ENCODE data around the gene STXBP2. TPM values are rescaled to one million over a fixed set of nuclear protein-coding genes. Genes with fewer than 3 reads are reported as not detected.

The STXBP2 gene
- total and polyA plus RNA-seq, 9 of the 15 experiments (the other 6 are each of a cell fraction or from before 2014, with no cell fraction given), result 2.5 to 163 (median 71.3) TPM

DNA sequence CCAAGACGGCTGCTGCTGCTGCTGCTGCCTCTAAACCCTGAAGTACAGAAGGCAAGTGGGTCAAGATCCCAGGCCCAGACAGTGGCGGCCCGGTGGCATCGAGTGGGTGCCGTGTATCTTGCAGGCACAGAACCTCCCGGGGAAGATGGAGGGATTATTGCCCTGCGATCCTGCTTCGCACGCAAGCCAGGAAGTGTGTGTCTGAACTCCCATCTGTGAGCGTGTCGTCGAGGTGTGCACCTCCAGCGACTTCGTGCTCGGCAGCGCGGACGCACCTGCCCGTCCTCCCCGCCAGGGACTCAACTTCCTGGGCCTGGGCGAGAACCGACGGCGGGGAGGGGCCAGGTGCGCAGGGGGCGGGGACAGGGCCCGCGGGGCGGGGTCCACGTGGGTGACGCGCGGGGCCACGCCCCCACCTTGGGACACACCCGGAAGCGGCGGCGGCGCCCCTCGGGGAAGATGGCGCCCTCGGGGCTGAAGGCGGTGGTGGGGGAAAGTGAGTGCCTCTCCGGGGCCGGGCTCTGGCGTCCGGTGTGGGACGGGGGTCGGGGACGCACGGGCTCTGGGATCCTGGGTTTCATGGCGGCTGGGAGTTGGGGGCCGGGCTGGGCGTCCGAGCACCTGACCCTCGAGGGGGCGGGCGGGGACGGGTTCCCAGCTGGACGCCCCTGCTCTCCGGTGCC, at the start of gene STXBP2 (continued):
- TF ChIP-seq, protein P1, sequence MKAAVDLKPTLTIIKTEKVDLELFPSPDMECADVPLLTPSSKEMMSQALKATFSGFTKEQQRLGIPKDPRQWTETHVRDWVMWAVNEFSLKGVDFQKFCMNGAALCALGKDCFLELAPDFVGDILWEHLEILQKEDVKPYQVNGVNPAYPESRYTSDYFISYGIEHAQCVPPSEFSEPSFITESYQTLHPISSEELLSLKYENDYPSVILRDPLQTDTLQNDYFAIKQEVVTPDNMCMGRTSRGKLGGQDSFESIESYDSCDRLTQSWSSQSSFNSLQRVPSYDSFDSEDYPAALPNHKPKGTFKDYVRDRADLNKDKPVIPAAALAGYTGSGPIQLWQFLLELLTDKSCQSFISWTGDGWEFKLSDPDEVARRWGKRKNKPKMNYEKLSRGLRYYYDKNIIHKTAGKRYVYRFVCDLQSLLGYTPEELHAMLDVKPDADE (conservative IDR thresholded peaks at IDR 0.05; ENCODE audit: control insufficient read depth, low read depth, low read length), result no peak; the same call in 1 of the 2 replicates
- TF ChIP-seq GTF2E2 (tag; IDR thresholded peaks at IDR 0.05), result 0 out of 2 replicates have a peak, but pooled peaks have one; percentile 83
- peak; percentile 77 for TF ChIP-seq CREM (IDR thresholded peaks at IDR 0.05; ENCODE audit: low read depth)
- TF ChIP-seq PHF8 (IDR thresholded peaks at IDR 0.05; ENCODE audit: borderline replicate concordance, low read length), result peak; percentile 68; the same call in 1 of the 2 replicates
- TF ChIP-seq PHF20 (IDR thresholded peaks at IDR 0.05; ENCODE audit: partially characterized antibody), result peak; percentile 57

DNA sequence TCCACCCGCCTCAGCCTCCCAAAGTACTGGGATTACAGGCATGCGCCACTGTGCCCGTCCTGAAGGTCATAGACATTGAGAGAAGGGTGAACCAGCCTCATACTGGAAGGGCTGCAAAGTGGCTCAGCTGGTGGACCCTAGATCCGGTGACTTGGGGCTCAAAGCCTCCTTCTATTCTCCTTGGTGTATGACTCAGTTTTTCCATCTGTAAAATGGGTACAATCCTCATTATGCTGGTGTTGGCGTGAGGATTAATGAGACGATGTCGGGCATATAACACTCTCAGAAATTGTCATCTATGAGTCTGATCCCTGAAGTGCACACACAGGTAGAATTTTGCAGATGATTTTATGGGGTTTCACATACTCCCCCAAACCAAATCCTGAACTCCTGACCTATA, 47.1 kb upstream of the STXBP2 start:
- 28% methylated on average over 7 of the region's 7 CpGs for WGBS (ENCODE audit: insufficient coverage, low coverage, missing lambda C conversion rate)
- DNase-seq (ENCODE audit: extremely low read depth in 1 of 4, low spot score in 3 of 4) (no peak), ATAC-seq (no peak), FAIRE-seq (no peak)
- ChIA-PET CTCF (ENCODE audit: low intra/inter-chr PET ratio) (no interaction called here), POLR2A (no interaction called here)
- Histone ChIP-seq H4K20me1 (replicated peaks; ENCODE audit: control insufficient read depth, insufficient read depth, low read length) (no peaks in the 10 kb centered on the region), H3K9ac (ENCODE audit: insufficient read depth in 1 of 2, low read depth in 2 of 2, low read length in 2 of 2) (no peak overlapping the region), H3K9me1 (ENCODE audit: control insufficient read depth, insufficient read depth, low read length) (no peaks in the 10 kb centered on the region), H3K27ac (ENCODE audit: extremely low read depth, low read depth, low read length) (no peak overlapping the region), H3K4me1 (replicated peaks in 1 of 2; ENCODE audit: control insufficient read depth in 2 of 2, insufficient read depth in 2 of 2, low read length in 2 of 2) (peaks cover 0 to 9% of the 10 kb centered on the region in 2 experiments; a peak in 2 of 5 replicates), H3K4me3 (no peak overlapping the region), H3K36me3 (ENCODE audit: control insufficient read depth, insufficient read depth, low read length) (no peaks in the 10 kb centered on the region), H3K27me3 (ENCODE audit: control insufficient read depth in 2 of 2, insufficient read depth in 2 of 2, low read length in 2 of 2) (peaks cover 6 to 30% of the 10 kb centered on the region in 2 experiments; a peak in 3 of 5 replicates), H2AFZ (ENCODE audit: low read depth, low read length) (no peak overlapping the region), H3K4me2 (ENCODE audit: insufficient read depth, low read length) (no peak overlapping the region), H3K9me3 (replicated peaks; ENCODE audit: control insufficient read depth, insufficient read depth, low read depth, low read length) (no peaks in the 10 kb centered on the region), H3K79me2 (ENCODE audit: control insufficient read depth, insufficient read depth, low read length) (no peaks in the 10 kb centered on the region)
- intact Hi-C loops (cut with micrococcal nuclease) (no loop called here), in situ Hi-C loops (cut with MboI) (loop anchor here (5.0 kb wide), 1 partner anchor 87 kb away; the partner anchor contains the start of gene MCEMP1)
- no TSS peak for BruUV-seq (replicated peaks)
- TF ChIP-seq ZNF77 (CRISPR knock-in tag; IDR thresholded peaks at IDR 0.05) (no peak), L3MBTL2 (IDR thresholded peaks at IDR 0.05) (no peak), BCOR (IDR thresholded peaks at IDR 0.05) (peak; percentile 91), RAD51 (IDR thresholded peaks at IDR 0.05; ENCODE audit: borderline replicate concordance, low read depth) (no peak), TRIM24 (IDR thresholded peaks at IDR 0.05) (no peak), RBM25 (IDR thresholded peaks at IDR 0.05; ENCODE audit: low read depth, low read length, severe bottlenecking) (peak; percentile 78), ZNF212 (CRISPR knock-in tag; IDR thresholded peaks at IDR 0.05) (no peak), SPI1 (IDR thresholded peaks at IDR 0.05; ENCODE audit: borderline replicate concordance, low read depth, low read length) (no peak), SMARCA4 (IDR thresholded peaks at IDR 0.05) (no peak), HDAC2 (IDR thresholded peaks at IDR 0.05) (0 out of 2 replicates have a peak, but pooled peaks have one; percentile 42), ZNF444 (CRISPR knock-in tag; IDR thresholded peaks at IDR 0.05) (no peak), KDM1A (IDR thresholded peaks at IDR 0.05) (peak; percentile 27 to 55; a peak in 2 of 4 replicates), CHD4 (IDR thresholded peaks at IDR 0.05; ENCODE audit: insufficient read depth, insufficient replicate concordance, low read depth, low read length, poor library complexity, severe bottlenecking) (peak; percentile 77)
- TF ChIP-seq, protein P2, sequence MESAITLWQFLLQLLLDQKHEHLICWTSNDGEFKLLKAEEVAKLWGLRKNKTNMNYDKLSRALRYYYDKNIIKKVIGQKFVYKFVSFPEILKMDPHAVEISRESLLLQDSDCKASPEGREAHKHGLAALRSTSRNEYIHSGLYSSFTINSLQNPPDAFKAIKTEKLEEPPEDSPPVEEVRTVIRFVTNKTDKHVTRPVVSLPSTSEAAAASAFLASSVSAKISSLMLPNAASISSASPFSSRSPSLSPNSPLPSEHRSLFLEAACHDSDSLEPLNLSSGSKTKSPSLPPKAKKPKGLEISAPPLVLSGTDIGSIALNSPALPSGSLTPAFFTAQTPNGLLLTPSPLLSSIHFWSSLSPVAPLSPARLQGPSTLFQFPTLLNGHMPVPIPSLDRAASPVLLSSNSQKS (CRISPR knock-in tag; IDR thresholded peaks at IDR 0.05), result no peak
- TF ChIP-seq, protein P3, sequence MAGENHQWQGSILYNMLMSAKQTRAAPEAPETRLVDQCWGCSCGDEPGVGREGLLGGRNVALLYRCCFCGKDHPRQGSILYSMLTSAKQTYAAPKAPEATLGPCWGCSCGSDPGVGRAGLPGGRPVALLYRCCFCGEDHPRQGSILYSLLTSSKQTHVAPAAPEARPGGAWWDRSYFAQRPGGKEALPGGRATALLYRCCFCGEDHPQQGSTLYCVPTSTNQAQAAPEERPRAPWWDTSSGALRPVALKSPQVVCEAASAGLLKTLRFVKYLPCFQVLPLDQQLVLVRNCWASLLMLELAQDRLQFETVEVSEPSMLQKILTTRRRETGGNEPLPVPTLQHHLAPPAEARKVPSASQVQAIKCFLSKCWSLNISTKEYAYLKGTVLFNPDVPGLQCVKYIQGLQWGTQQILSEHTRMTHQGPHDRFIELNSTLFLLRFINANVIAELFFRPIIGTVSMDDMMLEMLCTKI (IDR thresholded peaks at IDR 0.05; ENCODE audit: partially characterized antibody), result no peak
